PC-3 (cell line): Measurements from ENCODE around the gene NOX4.

Source experiments
- EZH2 ChIP-seq: fragments of 300-600 bp; sonication (generic); IDR thresholded peaks from one replicate; pipeline ENCODE4 v1.6.1; 2017; ENCODE audit warnings: antibody characterized with exemption, mild to moderate bottlenecking, low read length; ENCODE audit not compliant: unreplicated experiment
- TF ChIP-seq, protein P1 (sequence below): fragments of 300-600 bp; sonication (generic); conservative IDR thresholded peaks from 2 replicates; pipeline ENCODE4 v1.5.1; 2017; ENCODE audit warnings: antibody characterized with exemption, low read depth, mild to moderate bottlenecking, low read length

DNA sequence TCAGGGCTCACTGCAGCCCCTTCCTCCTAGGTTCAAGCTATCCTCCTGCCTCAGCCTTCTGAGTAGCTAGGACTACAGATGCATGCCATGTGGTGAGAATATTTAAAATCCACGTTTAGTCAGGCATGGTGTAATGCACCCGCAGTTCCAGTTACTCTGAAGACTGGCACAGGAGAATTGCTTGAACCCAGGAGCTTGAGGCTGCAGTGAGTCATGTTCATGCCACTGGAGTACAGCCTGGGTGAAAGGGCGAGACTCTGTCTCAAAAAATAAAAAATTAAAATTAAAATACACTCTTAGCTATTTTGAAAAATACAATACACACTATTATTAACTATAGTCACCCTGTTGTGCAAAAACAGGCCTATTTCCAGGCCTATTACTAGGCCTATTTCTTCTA, 38.4 kb downstream of the NOX4 start:
- TF ChIP-seq, protein P1, sequence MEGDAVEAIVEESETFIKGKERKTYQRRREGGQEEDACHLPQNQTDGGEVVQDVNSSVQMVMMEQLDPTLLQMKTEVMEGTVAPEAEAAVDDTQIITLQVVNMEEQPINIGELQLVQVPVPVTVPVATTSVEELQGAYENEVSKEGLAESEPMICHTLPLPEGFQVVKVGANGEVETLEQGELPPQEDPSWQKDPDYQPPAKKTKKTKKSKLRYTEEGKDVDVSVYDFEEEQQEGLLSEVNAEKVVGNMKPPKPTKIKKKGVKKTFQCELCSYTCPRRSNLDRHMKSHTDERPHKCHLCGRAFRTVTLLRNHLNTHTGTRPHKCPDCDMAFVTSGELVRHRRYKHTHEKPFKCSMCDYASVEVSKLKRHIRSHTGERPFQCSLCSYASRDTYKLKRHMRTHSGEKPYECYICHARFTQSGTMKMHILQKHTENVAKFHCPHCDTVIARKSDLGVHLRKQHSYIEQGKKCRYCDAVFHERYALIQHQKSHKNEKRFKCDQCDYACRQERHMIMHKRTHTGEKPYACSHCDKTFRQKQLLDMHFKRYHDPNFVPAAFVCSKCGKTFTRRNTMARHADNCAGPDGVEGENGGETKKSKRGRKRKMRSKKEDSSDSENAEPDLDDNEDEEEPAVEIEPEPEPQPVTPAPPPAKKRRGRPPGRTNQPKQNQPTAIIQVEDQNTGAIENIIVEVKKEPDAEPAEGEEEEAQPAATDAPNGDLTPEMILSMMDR, result no peak
- no peak for TF ChIP-seq EZH2
